HEK293 (cell line): Measurements from ENCODE around the gene KCNAB1.

ENCODE experiments used
- CTCF ChIA-PET: fragments of 350-600 bp; formaldehyde crosslinking; extraction: SDS; loops from one replicate; lab custom pipeline; 2021; ENCODE audit warnings: antibody characterized with exemption; lab: Yijun Ruan, JAX
- POLR2A ChIA-PET: fragments of 300-600 bp; formaldehyde crosslinking; extraction: SDS; loops from one replicate; lab custom pipeline; 2020; ENCODE audit warnings: antibody characterized with exemption, inconsistent platforms; lab: Yijun Ruan, JAX
- H3K27ac ChIP-seq: fragments of 200-500 bp; sonication (Bioruptor generic); 2 replicates; pipeline ENCODE4 v1.5.1; 2014; ENCODE audit warnings: low read depth, low read length, control low read depth, inconsistent platforms; ENCODE audit errors: extremely low read depth
- H3K36me3 ChIP-seq, 2 experiments: fragments of 200-500 bp in 1 of 2; sonication (Bioruptor generic) in 1 of 2; 1 replicate in 1 of 2; 2 replicates in 1 of 2; pipeline ENCODE4 v1.5.1; 2014 to 2017; ENCODE audit warnings: inconsistent platforms in 2 of 2, low read length in 2 of 2; ENCODE audit not compliant: control insufficient read depth in 2 of 2, insufficient read depth in 1 of 2
- H3K4me1 ChIP-seq: fragments of 200-500 bp; sonication (Bioruptor generic); 2 replicates; pipeline ENCODE4 v1.5.1; 2014; ENCODE audit warnings: mild to moderate bottlenecking, low read length, inconsistent platforms; ENCODE audit not compliant: control insufficient read depth, insufficient read depth
- H3K4me3 ChIP-seq: 2 replicates; pipeline ENCODE4 v1.5.1; 2011; ENCODE audit warnings: low read depth, mild to moderate bottlenecking, control low read depth, low read length, moderate library complexity
- H3K9me3 ChIP-seq: fragments of 200-500 bp; sonication (Bioruptor generic); 2 replicates; pipeline ENCODE4 v1.5.1; 2014; ENCODE audit warnings: low read depth, low read length, inconsistent platforms; ENCODE audit not compliant: control insufficient read depth, insufficient read depth
- HOXC10 ChIP-seq: sonication (generic); formaldehyde crosslinking; IDR thresholded peaks from 2 replicates; pipeline ENCODE4 v1.8.1; 2023; ENCODE audit warnings: mild to moderate bottlenecking, missing genetic modification reagents
- IKZF3 ChIP-seq: fragments of 450-650 bp; IDR thresholded peaks from 2 replicates; pipeline ENCODE4 v1.5.0; 2018; ENCODE audit warnings: missing biosample characterization, mild to moderate bottlenecking, missing genetic modification characterization, moderate library complexity
- KLF9 ChIP-seq: fragments of 450-650 bp; formaldehyde crosslinking; IDR thresholded peaks from 2 replicates; pipeline ENCODE4 v1.5.1; 2016; ENCODE audit warnings: missing biosample characterization, missing genetic modification characterization, low read depth
- ZBTB20 ChIP-seq: fragments of 450-650 bp; formaldehyde crosslinking; IDR thresholded peaks from 2 replicates; pipeline ENCODE4 v1.5.1; 2016; ENCODE audit warnings: missing biosample characterization, missing genetic modification characterization
- ZBTB21 ChIP-seq: fragments of 450-650 bp; formaldehyde crosslinking; IDR thresholded peaks from 2 replicates; pipeline ENCODE4 v1.5.1; 2017; ENCODE audit warnings: missing biosample characterization, missing genetic modification characterization
- ZBTB44 ChIP-seq: fragments of 450-650 bp; IDR thresholded peaks from 2 replicates; pipeline ENCODE4 v1.5.1; 2018; ENCODE audit warnings: missing biosample characterization, mild to moderate bottlenecking, missing genetic modification characterization
- ZEB2 ChIP-seq: fragments of 450-650 bp; formaldehyde crosslinking; IDR thresholded peaks from 2 replicates; pipeline ENCODE4 v1.5.1; 2016; ENCODE audit warnings: missing biosample characterization, missing genetic modification characterization
- ZFP41 ChIP-seq: fragments of 450-650 bp; formaldehyde crosslinking; IDR thresholded peaks from 2 replicates; pipeline ENCODE4 v1.5.1; 2016; ENCODE audit warnings: missing biosample characterization, missing genetic modification characterization, borderline replicate concordance
- ZNF10 ChIP-seq: fragments of 450-650 bp; formaldehyde crosslinking; IDR thresholded peaks from 2 replicates; pipeline ENCODE4 v1.5.1; 2017; ENCODE audit warnings: missing biosample characterization, missing genetic modification characterization
- ZNF169 ChIP-seq: fragments of 450-650 bp; formaldehyde crosslinking; IDR thresholded peaks from 2 replicates; pipeline ENCODE4 v1.5.1; 2016; ENCODE audit warnings: missing biosample characterization, missing genetic modification characterization
- ZNF2 ChIP-seq: fragments of 450-650 bp; formaldehyde crosslinking; IDR thresholded peaks from 2 replicates; pipeline ENCODE4 v1.5.1; 2016; ENCODE audit warnings: missing biosample characterization, missing genetic modification characterization
- ZNF266 ChIP-seq: fragments of 450-650 bp; formaldehyde crosslinking; IDR thresholded peaks from 2 replicates; pipeline ENCODE4 v1.5.1; 2016; ENCODE audit warnings: missing biosample characterization, missing genetic modification characterization, low read depth
- ZNF335 ChIP-seq: fragments of 450-650 bp; formaldehyde crosslinking; conservative IDR thresholded peaks from 2 replicates; pipeline ENCODE4 v1.5.1; 2016; ENCODE audit warnings: missing biosample characterization, missing genetic modification characterization
- ZNF341 ChIP-seq: fragments of 450-650 bp; formaldehyde crosslinking; IDR thresholded peaks from 2 replicates; pipeline ENCODE4; 2016; ENCODE audit warnings: low read depth, missing biosample characterization, missing genetic modification characterization
- ZNF416 ChIP-seq: fragments of 450-650 bp; formaldehyde crosslinking; IDR thresholded peaks from 2 replicates; pipeline ENCODE4 v1.5.1; 2016; ENCODE audit warnings: missing biosample characterization, missing genetic modification characterization
- ZNF48 ChIP-seq: fragments of 450-650 bp; formaldehyde crosslinking; IDR thresholded peaks from 2 replicates; pipeline ENCODE4 v1.5.1; 2016; ENCODE audit warnings: missing biosample characterization, missing genetic modification characterization
- ZNF561 ChIP-seq: fragments of 450-650 bp; IDR thresholded peaks from 2 replicates; pipeline ENCODE4 v1.5.1; 2018; ENCODE audit warnings: missing biosample characterization, missing genetic modification characterization, borderline replicate concordance
- ZNF600 ChIP-seq: fragments of 450-650 bp; formaldehyde crosslinking; IDR thresholded peaks from 2 replicates; pipeline ENCODE4 v1.5.1; 2016; ENCODE audit warnings: missing biosample characterization, missing genetic modification characterization
- ZNF629 ChIP-seq: fragments of 450-650 bp; formaldehyde crosslinking; IDR thresholded peaks from 2 replicates; pipeline ENCODE4 v1.5.1; 2017; ENCODE audit warnings: missing biosample characterization, missing genetic modification characterization
- TF ChIP-seq, protein P1 (sequence below): fragments of 450-650 bp; formaldehyde crosslinking; IDR thresholded peaks from 2 replicates; pipeline ENCODE4 v1.5.1; 2016; ENCODE audit warnings: missing biosample characterization, missing genetic modification characterization, borderline replicate concordance
- TF ChIP-seq, protein P2 (sequence below): sonication (generic); formaldehyde crosslinking; IDR thresholded peaks from 2 replicates; pipeline ENCODE4 v1.8.1; 2022; ENCODE audit warnings: mild to moderate bottlenecking, moderate library complexity, missing genetic modification reagents

Gene KCNAB1

DNA sequence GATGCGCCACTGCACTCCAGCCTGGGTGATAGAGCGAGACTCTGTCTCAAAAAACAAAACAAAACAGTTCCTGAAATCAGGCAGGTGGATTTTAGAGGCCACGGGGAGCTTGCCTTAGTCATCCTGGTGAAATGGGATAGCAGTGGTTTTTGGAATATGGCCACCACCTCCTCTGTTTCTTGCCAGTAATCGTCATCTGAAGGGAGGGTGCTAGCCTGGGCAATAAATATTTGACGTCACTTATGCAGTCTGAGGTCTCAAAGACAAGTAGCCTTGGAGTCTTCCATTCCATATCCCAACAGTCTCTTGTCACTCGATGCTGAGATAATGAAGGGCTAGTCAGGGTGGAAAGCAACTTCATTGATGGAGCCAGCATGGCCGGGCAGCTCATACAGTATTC, 55.2 kb downstream of the KCNAB1 start:
- Histone ChIP-seq H3K27ac (no peak overlapping the region), H3K36me3 (no peaks in the 10 kb centered on the region), H3K9me3 (no peaks in the 10 kb centered on the region), H3K4me1 (no peaks in the 10 kb centered on the region), H3K4me3 (no peak overlapping the region)
- ChIA-PET CTCF (interaction anchor here (2.0 to 2.6 kb wide), 3 partner anchors 25 to 333 kb away, joined by 13 to 20 read pairs (median 14); no protein-coding TSS in a partner anchor), POLR2A (no interaction called here)
- TF ChIP-seq ZNF335 (0 out of 2 replicates have a peak, but pooled peaks have one; percentile 18), ZBTB21 (tag by site-specific recombination) (peak; percentile 71), ZFP41 (no peak), ZNF629 (tag by site-specific recombination) (peak; percentile 71)

- no peak for TF ChIP-seq ZNF48 (tag by site-specific recombination)
- Histone ChIP-seq H3K4me3 (no peak overlapping the region), H3K4me1 (no peaks in the 10 kb centered on the region), H3K36me3 (no peaks in the 10 kb centered on the region), H3K9me3 (no peaks in the 10 kb centered on the region), H3K27ac (no peak overlapping the region)
- ChIA-PET POLR2A (no interaction called here), CTCF (interaction anchor here (2.6 kb wide), 1 partner anchor 274 kb away, joined by 13 read pairs; no protein-coding TSS in a partner anchor)
Observed at GRCh38 chr3:156176048-156176447, 55.7 kb downstream of the KCNAB1 start.

DNA sequence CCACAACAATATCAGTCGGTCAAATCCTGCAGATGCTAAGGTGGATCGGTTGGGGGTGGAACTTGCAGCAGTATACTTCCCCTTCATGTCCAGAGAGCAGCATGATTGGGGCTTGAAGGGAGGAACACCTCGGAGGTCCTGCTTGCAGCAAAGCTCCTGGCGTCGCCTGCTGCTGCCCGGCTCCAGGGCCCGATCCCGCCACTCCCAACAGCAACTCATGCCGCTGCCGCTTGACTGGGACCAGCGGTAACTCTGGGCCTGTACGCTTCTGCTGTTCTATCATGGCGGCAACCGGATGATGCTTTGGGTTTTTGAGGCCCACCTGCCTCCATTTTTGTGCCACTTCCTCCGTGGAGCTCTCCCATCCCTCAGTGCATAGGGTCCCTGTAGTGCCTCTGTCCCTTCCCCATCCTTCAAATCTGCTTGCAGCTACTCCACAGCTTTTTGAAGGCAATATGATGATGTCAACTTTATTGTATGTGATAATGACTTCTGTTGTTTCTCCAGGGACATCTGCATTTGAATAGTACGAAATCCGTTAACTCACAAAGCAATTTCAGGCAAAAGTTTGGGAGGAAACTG, 56.3 kb downstream of the KCNAB1 start:
- POLR2A ChIA-PET: no interaction called here
- no peak overlapping the region for H3K27ac ChIP-seq
- no peak overlapping the region for H3K4me3 ChIP-seq
- no peaks in the 10 kb centered on the region for H3K4me1 ChIP-seq
- CTCF ChIA-PET: no interaction called here
- no peaks in the 10 kb centered on the region for H3K9me3 ChIP-seq
- H3K36me3 ChIP-seq: no peaks in the 10 kb centered on the region
- TF ChIP-seq ZBTB44: no peak
- TF ChIP-seq ZBTB21 (tag by site-specific recombination): no peak
- no peak for TF ChIP-seq ZNF266 (tag by site-specific recombination)
- TF ChIP-seq ZNF341 (tag by site-specific recombination): no peak
- no peak for TF ChIP-seq ZNF561 (tag by site-specific recombination)
- TF ChIP-seq ZNF600 (tag by site-specific recombination): no peak
- TF ChIP-seq ZBTB20: no peak
- TF ChIP-seq KLF9 (tag by site-specific recombination): no peak
- no peak for TF ChIP-seq ZNF169 (tag by site-specific recombination)
- TF ChIP-seq ZNF10 (tag by site-specific recombination): no peak
- TF ChIP-seq ZNF416 (tag by site-specific recombination): no peak
- TF ChIP-seq, protein P1, sequence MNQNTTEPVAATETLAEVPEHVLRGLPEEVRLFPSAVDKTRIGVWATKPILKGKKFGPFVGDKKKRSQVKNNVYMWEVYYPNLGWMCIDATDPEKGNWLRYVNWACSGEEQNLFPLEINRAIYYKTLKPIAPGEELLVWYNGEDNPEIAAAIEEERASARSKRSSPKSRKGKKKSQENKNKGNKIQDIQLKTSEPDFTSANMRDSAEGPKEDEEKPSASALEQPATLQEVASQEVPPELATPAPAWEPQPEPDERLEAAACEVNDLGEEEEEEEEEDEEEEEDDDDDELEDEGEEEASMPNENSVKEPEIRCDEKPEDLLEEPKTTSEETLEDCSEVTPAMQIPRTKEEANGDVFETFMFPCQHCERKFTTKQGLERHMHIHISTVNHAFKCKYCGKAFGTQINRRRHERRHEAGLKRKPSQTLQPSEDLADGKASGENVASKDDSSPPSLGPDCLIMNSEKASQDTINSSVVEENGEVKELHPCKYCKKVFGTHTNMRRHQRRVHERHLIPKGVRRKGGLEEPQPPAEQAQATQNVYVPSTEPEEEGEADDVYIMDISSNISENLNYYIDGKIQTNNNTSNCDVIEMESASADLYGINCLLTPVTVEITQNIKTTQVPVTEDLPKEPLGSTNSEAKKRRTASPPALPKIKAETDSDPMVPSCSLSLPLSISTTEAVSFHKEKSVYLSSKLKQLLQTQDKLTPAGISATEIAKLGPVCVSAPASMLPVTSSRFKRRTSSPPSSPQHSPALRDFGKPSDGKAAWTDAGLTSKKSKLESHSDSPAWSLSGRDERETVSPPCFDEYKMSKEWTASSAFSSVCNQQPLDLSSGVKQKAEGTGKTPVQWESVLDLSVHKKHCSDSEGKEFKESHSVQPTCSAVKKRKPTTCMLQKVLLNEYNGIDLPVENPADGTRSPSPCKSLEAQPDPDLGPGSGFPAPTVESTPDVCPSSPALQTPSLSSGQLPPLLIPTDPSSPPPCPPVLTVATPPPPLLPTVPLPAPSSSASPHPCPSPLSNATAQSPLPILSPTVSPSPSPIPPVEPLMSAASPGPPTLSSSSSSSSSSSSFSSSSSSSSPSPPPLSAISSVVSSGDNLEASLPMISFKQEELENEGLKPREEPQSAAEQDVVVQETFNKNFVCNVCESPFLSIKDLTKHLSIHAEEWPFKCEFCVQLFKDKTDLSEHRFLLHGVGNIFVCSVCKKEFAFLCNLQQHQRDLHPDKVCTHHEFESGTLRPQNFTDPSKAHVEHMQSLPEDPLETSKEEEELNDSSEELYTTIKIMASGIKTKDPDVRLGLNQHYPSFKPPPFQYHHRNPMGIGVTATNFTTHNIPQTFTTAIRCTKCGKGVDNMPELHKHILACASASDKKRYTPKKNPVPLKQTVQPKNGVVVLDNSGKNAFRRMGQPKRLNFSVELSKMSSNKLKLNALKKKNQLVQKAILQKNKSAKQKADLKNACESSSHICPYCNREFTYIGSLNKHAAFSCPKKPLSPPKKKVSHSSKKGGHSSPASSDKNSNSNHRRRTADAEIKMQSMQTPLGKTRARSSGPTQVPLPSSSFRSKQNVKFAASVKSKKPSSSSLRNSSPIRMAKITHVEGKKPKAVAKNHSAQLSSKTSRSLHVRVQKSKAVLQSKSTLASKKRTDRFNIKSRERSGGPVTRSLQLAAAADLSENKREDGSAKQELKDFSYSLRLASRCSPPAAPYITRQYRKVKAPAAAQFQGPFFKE (tag by site-specific recombination): no peak
- TF ChIP-seq IKZF3 (tag by site-specific recombination): no peak
- TF ChIP-seq ZNF2 (tag by site-specific recombination): no peak
- no peak for TF ChIP-seq ZEB2 (tag by site-specific recombination)
- no peak for TF ChIP-seq HOXC10 (CRISPR knock-in tag)
- TF ChIP-seq, protein P2, sequence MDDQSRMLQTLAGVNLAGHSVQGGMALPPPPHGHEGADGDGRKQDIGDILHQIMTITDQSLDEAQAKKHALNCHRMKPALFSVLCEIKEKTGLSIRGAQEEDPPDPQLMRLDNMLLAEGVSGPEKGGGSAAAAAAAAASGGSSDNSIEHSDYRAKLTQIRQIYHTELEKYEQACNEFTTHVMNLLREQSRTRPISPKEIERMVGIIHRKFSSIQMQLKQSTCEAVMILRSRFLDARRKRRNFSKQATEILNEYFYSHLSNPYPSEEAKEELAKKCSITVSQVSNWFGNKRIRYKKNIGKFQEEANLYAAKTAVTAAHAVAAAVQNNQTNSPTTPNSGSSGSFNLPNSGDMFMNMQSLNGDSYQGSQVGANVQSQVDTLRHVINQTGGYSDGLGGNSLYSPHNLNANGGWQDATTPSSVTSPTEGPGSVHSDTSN (CRISPR knock-in tag): no peak
- TF ChIP-seq, all 188 proteins: peak for 0
